H9 (cell line): Measurements from ENCODE around the gene FTH1. TPM values are rescaled to one million over a fixed set of nuclear protein-coding genes. Genes with fewer than 3 reads are reported as not detected.

ENCODE experiments used
- DNase-seq: peaks from one replicate; pipeline ENCODE4 v3.0.0-alpha.2; 2017
- H2AFZ ChIP-seq: one replicate; pipeline ENCODE4 v1.6.1; 2013; ENCODE audit warnings: mild to moderate bottlenecking, low read length, control low read depth, moderate library complexity
- H2AK5ac ChIP-seq: 2 replicates; pipeline ENCODE4 v1.6.1; 2013; ENCODE audit warnings: low read length, control low read depth, mixed read lengths; ENCODE audit not compliant: insufficient read length
- H2BK120ac ChIP-seq: one replicate; pipeline ENCODE4 v1.6.1; 2013; ENCODE audit warnings: low read depth, mild to moderate bottlenecking, low read length, control low read depth, inconsistent platforms; ENCODE audit not compliant: poor library complexity, severe bottlenecking
- H2BK12ac ChIP-seq: 2 replicates; pipeline ENCODE4 v1.6.1; 2013; ENCODE audit warnings: low read length, control low read depth, mixed read lengths, low read depth; ENCODE audit not compliant: insufficient read length
- H2BK15ac ChIP-seq: 2 replicates; pipeline ENCODE4 v1.6.1; 2013; ENCODE audit warnings: low read depth, low read length, control low read depth
- H2BK20ac ChIP-seq: one replicate; pipeline ENCODE4 v1.6.1; 2013; ENCODE audit warnings: low read depth, mild to moderate bottlenecking, low read length, control low read depth, inconsistent platforms; ENCODE audit not compliant: poor library complexity, severe bottlenecking
- H2BK5ac ChIP-seq: 2 replicates; pipeline ENCODE4 v1.6.1; 2013; ENCODE audit warnings: low read length, control low read depth, mixed read lengths; ENCODE audit not compliant: insufficient read length
- H3K14ac ChIP-seq: 2 replicates; pipeline ENCODE4 v1.6.1; 2013; ENCODE audit warnings: low read length, control low read depth; ENCODE audit not compliant: insufficient read depth
- H3K18ac ChIP-seq: 2 replicates; pipeline ENCODE4 v1.6.1; 2013; ENCODE audit warnings: low read depth, mild to moderate bottlenecking, mixed read lengths, low read length, control low read depth; ENCODE audit not compliant: insufficient read length
- H3K23ac ChIP-seq: 2 replicates; pipeline ENCODE4 v1.6.1; 2013; ENCODE audit warnings: low read length, control low read depth, mixed read lengths, low read depth; ENCODE audit not compliant: insufficient read length
- H3K23me2 ChIP-seq: 2 replicates; pipeline ENCODE4 v1.6.1; 2013; ENCODE audit warnings: low read depth, mild to moderate bottlenecking, mixed read lengths, low read length, control low read depth; ENCODE audit not compliant: insufficient read length, poor library complexity, severe bottlenecking
- H3K27ac ChIP-seq: 2 replicates; pipeline ENCODE4 v1.5.1; 2013; ENCODE audit warnings: low read length, control low read depth, mixed read lengths, low read depth; ENCODE audit not compliant: insufficient read length
- H3K27me3 ChIP-seq: 2 replicates; pipeline ENCODE4 v1.6.1; 2013; ENCODE audit warnings: low read length, control low read depth, inconsistent platforms; ENCODE audit not compliant: insufficient read depth
- H3K4ac ChIP-seq: 2 replicates; pipeline ENCODE4 v1.6.1; 2013; ENCODE audit warnings: low read depth, mild to moderate bottlenecking, control low read depth, inconsistent platforms, low read length, moderate library complexity
- H3K4me1 ChIP-seq: 2 replicates; pipeline ENCODE4 v1.6.1; 2013; ENCODE audit warnings: low read length, control low read depth, inconsistent platforms; ENCODE audit not compliant: insufficient read depth
- H3K4me2 ChIP-seq: 2 replicates; pipeline ENCODE4 v1.6.1; 2013; ENCODE audit warnings: low read length, control low read depth, mixed read lengths; ENCODE audit not compliant: insufficient read length, insufficient read depth
- H3K56ac ChIP-seq: 2 replicates; pipeline ENCODE4 v1.6.1; 2013; ENCODE audit warnings: low read depth, mild to moderate bottlenecking, mixed read lengths, low read length, control low read depth; ENCODE audit not compliant: insufficient read length
- H3K79me1 ChIP-seq: 2 replicates; pipeline ENCODE4 v1.6.1; 2013; ENCODE audit warnings: low read depth, mild to moderate bottlenecking, moderate library complexity, low read length, control low read depth, inconsistent platforms; ENCODE audit not compliant: insufficient read depth, poor library complexity, severe bottlenecking
- H3K79me2 ChIP-seq: 2 replicates; pipeline ENCODE4 v1.6.1; 2013; ENCODE audit warnings: low read length, control low read depth, inconsistent platforms; ENCODE audit not compliant: insufficient read depth
- H3K9ac ChIP-seq: 2 replicates; pipeline ENCODE4 v1.6.1; 2013; ENCODE audit warnings: low read length, control low read depth, mixed read lengths; ENCODE audit not compliant: insufficient read length; ENCODE audit errors: extremely low read depth
- H3K9me3 ChIP-seq: one replicate; pipeline ENCODE4 v1.6.1; 2013; ENCODE audit warnings: low read depth, low read length, inconsistent platforms; ENCODE audit not compliant: control insufficient read depth
- H3T11ph ChIP-seq: one replicate; pipeline ENCODE4 v1.6.1; 2013; ENCODE audit warnings: mild to moderate bottlenecking, low read length, control low read depth, inconsistent platforms
- H4K20me1 ChIP-seq: one replicate; pipeline ENCODE4 v1.6.1; 2013; ENCODE audit not compliant: control insufficient read depth, insufficient read length, insufficient read depth
- H4K5ac ChIP-seq: 2 replicates; pipeline ENCODE4 v1.6.1; 2013; ENCODE audit warnings: low read depth, mild to moderate bottlenecking, mixed read lengths, low read length, control low read depth; ENCODE audit not compliant: insufficient read length
- H4K8ac ChIP-seq: replicated peaks from 2 replicates; pipeline ENCODE4 v1.6.1; 2013; ENCODE audit warnings: low read length, control low read depth, mixed read lengths, low read depth; ENCODE audit not compliant: insufficient read length
- H4K91ac ChIP-seq: 2 replicates; pipeline ENCODE4 v1.6.1; 2013; ENCODE audit warnings: low read depth, mild to moderate bottlenecking, moderate library complexity, mixed read lengths, low read length, control low read depth; ENCODE audit not compliant: insufficient read length
- H3K27ac Mint-ChIP-seq, 3 experiments: 2 replicates in 2 of 3; 3 replicates in 1 of 3; pipeline ENCODE4 v1.8.0; 2020 to 2021; ENCODE audit warnings: mixed read lengths in 3 of 3, mild to moderate bottlenecking in 1 of 3, moderate library complexity in 1 of 3
- H3K27me3 Mint-ChIP-seq: 2 replicates; pipeline ENCODE4 v1.8.0; 2021; ENCODE audit warnings: low read depth, mild to moderate bottlenecking, moderate library complexity, mixed read lengths
- H3K36me3 Mint-ChIP-seq, 3 experiments: 2 replicates in 2 of 3; 3 replicates in 1 of 3; pipeline ENCODE4 v1.8.0; 2020 to 2021; ENCODE audit warnings: low read depth in 3 of 3, mixed read lengths in 3 of 3; ENCODE audit not compliant: insufficient read depth in 1 of 3
- H3K4me1 Mint-ChIP-seq, 2 experiments: 2 replicates each; pipeline ENCODE4 v1.8.0; 2020; ENCODE audit warnings: mixed read lengths in 2 of 2
- H3K4me3 Mint-ChIP-seq, 2 experiments: 2 replicates in 1 of 2; 3 replicates in 1 of 2; pipeline ENCODE4 v1.8.0; 2020 to 2021; ENCODE audit warnings: mild to moderate bottlenecking in 2 of 2, mixed read lengths in 2 of 2, moderate library complexity in 1 of 2
- H3K9me3 Mint-ChIP-seq, 2 experiments: 2 replicates in 1 of 2; 3 replicates in 1 of 2; pipeline ENCODE4 v1.8.0; 2020; ENCODE audit warnings: mild to moderate bottlenecking in 2 of 2, mixed read lengths in 2 of 2, moderate library complexity in 1 of 2
- WGBS: extraction: QIAGEN DNeasy Blood & Tissue Kit; methylation state at CpG from one replicate; pipeline ENCODE4 v1.1.7; 2013; ENCODE audit warnings: missing lambda C conversion rate, low lambda C conversion rate, mixed read lengths; ENCODE audit not compliant: insufficient read length; ENCODE audit errors: extremely low coverage; 5-methylcytosine and 5-hydroxymethylcytosine counted together
- total RNA-seq: library from RNA; stranded (reverse); gene quantifications from 2 replicates; pipeline ENCODE4 v1.2.1, GENCODE V29; 2021
- TF ChIP-seq, protein P1 (sequence below): fragments of 200-600 bp; sonication (generic); conservative IDR thresholded peaks from 3 replicates; pipeline ENCODE4 v1.8.0; 2021; ENCODE audit warnings: antibody characterized with exemption, mild to moderate bottlenecking

Gene FTH1
- total RNA-seq, 1 experiment from 2014 or later, result 1,505 TPM

DNA sequence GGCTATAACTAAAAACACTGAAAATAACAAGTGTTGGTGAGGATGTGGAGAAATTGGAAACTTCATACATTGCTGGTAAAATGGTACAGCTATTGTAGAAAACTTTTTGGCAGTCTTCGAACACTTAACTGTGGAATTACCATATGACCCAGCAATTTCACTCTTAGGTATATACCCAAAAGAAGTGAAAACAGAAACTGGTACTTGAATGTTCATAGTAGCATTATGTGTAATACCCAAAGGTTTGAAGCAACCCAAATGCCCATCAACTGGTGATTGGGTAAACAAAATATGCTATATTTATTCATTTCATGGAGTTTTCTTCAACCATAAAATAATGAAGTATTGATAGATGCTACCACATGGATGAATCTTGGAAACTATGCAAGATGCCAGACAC lies 40.8 kb upstream of the FTH1 start:
- Histone ChIP-seq H3K4me2 (no peak overlapping the region), H2BK12ac (no peak overlapping the region), H3K79me1 (no peaks in the 10 kb centered on the region), H3K56ac (no peak overlapping the region), H3K9me3 (no peaks in the 10 kb centered on the region), H3K4ac (no peak overlapping the region), H2AK5ac (no peak overlapping the region), H4K91ac (no peak overlapping the region), H3K9ac (no peak overlapping the region), H2BK20ac (no peak overlapping the region), H4K8ac (no peak overlapping the region), H4K5ac (no peak overlapping the region), H2AFZ (no peak overlapping the region), H3K4me1 (no peaks in the 10 kb centered on the region), H2BK5ac (no peak overlapping the region), H3K27me3 (no peaks in the 10 kb centered on the region), H3K23me2 (no peaks in the 10 kb centered on the region), H3K23ac (no peak overlapping the region), H3K27ac (no peak overlapping the region), H4K20me1 (no peaks in the 10 kb centered on the region), H2BK120ac (no peak overlapping the region), H3K18ac (no peak overlapping the region), H3T11ph (no peak overlapping the region), H3K14ac (no peak overlapping the region), H3K79me2 (no peaks in the 10 kb centered on the region), H2BK15ac (no peak overlapping the region)
- Mint-ChIP-seq H3K4me1 (peaks cover 7 to 11% of the 10 kb centered on the region in 2 experiments), H3K27me3 (peaks cover 14% of the 10 kb centered on the region), H3K27ac (no peak overlapping the region), H3K36me3 (no peaks in the 10 kb centered on the region), H3K9me3 (peaks cover 2 to 3% of the 10 kb centered on the region in 2 experiments; a peak in 2 of 5 replicates), H3K4me3 (no peak overlapping the region)
- TF ChIP-seq, protein P1, sequence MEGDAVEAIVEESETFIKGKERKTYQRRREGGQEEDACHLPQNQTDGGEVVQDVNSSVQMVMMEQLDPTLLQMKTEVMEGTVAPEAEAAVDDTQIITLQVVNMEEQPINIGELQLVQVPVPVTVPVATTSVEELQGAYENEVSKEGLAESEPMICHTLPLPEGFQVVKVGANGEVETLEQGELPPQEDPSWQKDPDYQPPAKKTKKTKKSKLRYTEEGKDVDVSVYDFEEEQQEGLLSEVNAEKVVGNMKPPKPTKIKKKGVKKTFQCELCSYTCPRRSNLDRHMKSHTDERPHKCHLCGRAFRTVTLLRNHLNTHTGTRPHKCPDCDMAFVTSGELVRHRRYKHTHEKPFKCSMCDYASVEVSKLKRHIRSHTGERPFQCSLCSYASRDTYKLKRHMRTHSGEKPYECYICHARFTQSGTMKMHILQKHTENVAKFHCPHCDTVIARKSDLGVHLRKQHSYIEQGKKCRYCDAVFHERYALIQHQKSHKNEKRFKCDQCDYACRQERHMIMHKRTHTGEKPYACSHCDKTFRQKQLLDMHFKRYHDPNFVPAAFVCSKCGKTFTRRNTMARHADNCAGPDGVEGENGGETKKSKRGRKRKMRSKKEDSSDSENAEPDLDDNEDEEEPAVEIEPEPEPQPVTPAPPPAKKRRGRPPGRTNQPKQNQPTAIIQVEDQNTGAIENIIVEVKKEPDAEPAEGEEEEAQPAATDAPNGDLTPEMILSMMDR, result no peak
- no peak for DNase-seq
- WGBS, result no CpG with 5 or more reads among the region's 1 CpG
